Ovary (tissue), 9 donors: ENCODE measurements around the gene AFF1. TPM values are rescaled to one million over a fixed set of nuclear protein-coding genes. Genes with fewer than 3 reads are reported as not detected.

Source experiments
- DNase-seq, 5 donors: peaks; one replicate each; pipeline ENCODE4 v3.0.0-alpha.2; 2019 to 2020
- H3K27ac ChIP-seq, 2 donors: fragments of 200-600 bp; one replicate each; pipeline versions ENCODE4 v1.5.1 to v1.8.0; 2019 to 2022
- H3K27me3 ChIP-seq: fragments of 200-600 bp; one replicate; pipeline ENCODE4 v1.8.0; 2022
- H3K36me3 ChIP-seq: fragments of 200-600 bp; sonication (generic); one replicate; pipeline ENCODE4 v1.5.1; 2019
- H3K4me1 ChIP-seq: one replicate; pipeline ENCODE4 v1.8.1; 2013; ENCODE audit warnings: mild to moderate bottlenecking, moderate library complexity; ENCODE audit not compliant: insufficient read depth
- H3K4me3 ChIP-seq: fragments of 200-600 bp; sonication (generic); one replicate; pipeline ENCODE4 v1.5.1; 2017
- H3K9me3 ChIP-seq, 2 donors: fragments of 200-600 bp in 1 of 2; sonication (generic) in 1 of 2; one replicate each; pipeline versions ENCODE4 v1.5.1 to v1.8.1; 2013 to 2019; ENCODE audit warnings: mild to moderate bottlenecking in 1 of 2, moderate library complexity in 1 of 2
- CTCF ChIP-seq, 3 donors: fragments of 450-650 bp in 2 of 3; fragments of 200-600 bp in 1 of 3; IDR thresholded peaks; one replicate each; pipeline versions ENCODE4 v1.5.1 to v1.8.0; 2016 to 2022; ENCODE audit warnings: antibody characterized with exemption in 3 of 3, mild to moderate bottlenecking in 1 of 3
- EP300 ChIP-seq: sonication (generic); formaldehyde crosslinking; IDR thresholded peaks from one replicate; pipeline ENCODE4 v1.6.1; 2017; ENCODE audit warnings: antibody characterized with exemption
- POLR2A ChIP-seq: fragments of 450-650 bp; IDR thresholded peaks from one replicate; pipeline ENCODE4 v1.6.1; 2017; ENCODE audit warnings: antibody characterized with exemption, mild to moderate bottlenecking, moderate library complexity
- WGBS, 3 donors: extraction: QIAGEN DNeasy Blood & Tissue Kit in 1 of 3; methylation state at CpG; one replicate each; pipeline versions ENCODE4 v1.1.5 to v1.1.7; 2013 to 2017; 5-methylcytosine and 5-hydroxymethylcytosine counted together
- intact Hi-C, 4 donors: fragments of 100-400 bp; cut with DNase I; formaldehyde crosslinking; loops; one replicate each; pipeline versions ENCODE4 v1.11.0 to v1.15.1; 2022 to 2023
- polyA plus RNA-seq, 2 donors: library from polyadenylated mRNA; stranded (reverse); fragments of 200-250 nt in 1 of 2; fragments of 350-450 nt in 1 of 2; fragmentation: Illumina TruSeq in 1 of 2; extraction: RNeasy Lipid Tissue Mini Kit (QIAGEN cat#74804) in 1 of 2; gene quantifications; one replicate each; pipeline ENCODE4 v1.2.3, GENCODE V29; 2013 to 2014
- total RNA-seq, 7 donors: library from RNA; depleted of rRNA in 2 of 7; stranded (reverse); fragments of >200 nt in 2 of 7; fragmentation: NEBNext Ultra II Directional in 3 of 7; extraction: Animal tissue kit (Norgen Biotek cat#: 25700) in 3 of 7; gene quantifications; one replicate each; pipeline versions ENCODE4 v1.1.0 to v1.2.4, GENCODE V29; 2016 to 2023
- donor health status: DM: no; HTN: no; CAD: no; lungs with moderate emphysema.
- donor health status: DM: no; HTN: no; CAD: no.
- donor health status: Bipolar disorder and iron deficiency.
- donor health status: DM: yes; HTN: yes; CAD: no.
- donor health status: DM: no; HTN: no; CAD: no.
- donor health status: DM: yes; HTN: yes; CAD: no.

The AFF1 gene
- total and polyA plus RNA-seq, 9 donors = 26.0 to 107 (median 76.7) TPM

DNA sequence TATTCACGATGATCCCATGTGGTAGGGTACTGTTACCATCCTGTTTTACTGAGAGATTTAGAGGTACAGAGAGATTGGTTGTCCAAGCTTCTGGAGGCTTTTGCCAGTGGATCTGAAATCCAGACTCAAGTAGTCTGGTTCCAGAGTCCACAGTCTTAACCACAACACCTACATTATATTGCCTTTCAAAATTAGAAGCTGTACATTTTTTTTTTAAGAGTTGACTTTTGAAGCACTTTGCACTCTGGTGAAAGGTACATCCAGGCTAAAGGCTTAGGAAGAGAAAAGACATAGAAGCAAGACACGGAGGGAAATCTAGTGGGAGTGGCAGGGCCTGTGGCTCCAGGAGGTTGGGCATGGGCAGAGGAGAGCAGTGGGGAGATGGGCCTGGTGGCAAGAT is 122.1 kb downstream of the AFF1 start:
- no peak for TF ChIP-seq EP300
- TF ChIP-seq POLR2A = no peak
- intact Hi-C loops = loop anchor here in 2 of 4 donors (10.0 kb wide), 1 partner anchor 52 kb away; no protein-coding TSS in a partner anchor
- H3K27ac ChIP-seq = peak overlapping the region in 1 of 2 donors; percentile 54
- no peak for DNase-seq
- WGBS, 3 donors = 83 to 86% (median 85%) methylated on average over 2 of the region's 2 CpGs
- no peak overlapping the region for H3K4me3 ChIP-seq
- no peaks in the 10 kb centered on the region for H3K36me3 ChIP-seq
- H3K9me3 ChIP-seq = no peaks in the 10 kb centered on the region
- H3K4me1 ChIP-seq = peaks cover 37% of the 10 kb centered on the region
- no peaks in the 10 kb centered on the region for H3K27me3 ChIP-seq

DNA sequence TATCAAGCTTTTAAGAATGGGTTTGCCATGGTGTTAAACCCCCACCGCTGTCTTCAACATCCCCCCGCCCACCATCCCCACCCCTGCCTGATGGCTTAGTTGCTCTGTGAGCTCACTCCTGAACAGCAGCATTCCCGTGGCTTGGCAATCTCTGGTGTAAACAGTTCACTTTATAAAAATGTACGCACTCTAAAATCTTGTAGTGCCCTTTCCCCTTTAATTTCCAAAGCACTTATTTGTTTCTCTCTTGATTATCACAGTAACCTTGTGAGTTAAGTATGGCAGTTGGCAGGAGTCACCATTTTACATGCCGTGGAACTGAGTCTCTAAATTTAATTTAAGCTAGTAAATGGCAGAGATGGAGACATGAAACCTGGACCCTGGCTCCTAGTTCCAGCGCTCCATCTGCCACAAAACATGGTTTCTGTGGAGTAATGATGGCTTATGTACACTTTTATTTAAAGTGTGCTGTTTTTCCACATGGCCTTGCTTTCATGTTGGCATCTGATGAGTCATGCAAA is 123.1 kb downstream of the AFF1 start:
- H3K9me3 ChIP-seq = no peaks in the 10 kb centered on the region
- WGBS, 3 donors = 23 to 32% (median 31%) methylated on average over 6 of the region's 6 CpGs
- no peak overlapping the region for H3K4me3 ChIP-seq
- DNase-seq = no peak
- no peaks in the 10 kb centered on the region for H3K36me3 ChIP-seq
- H3K27me3 ChIP-seq = no peaks in the 10 kb centered on the region
- no peak for TF ChIP-seq EP300
- no peak for TF ChIP-seq POLR2A
- TF ChIP-seq CTCF (IDR thresholded peaks at IDR 0.05) = no peak
- peak overlapping the region in 1 of 2 donors; percentile 54 for H3K27ac ChIP-seq
- intact Hi-C loops = loop anchor here in 2 of 4 donors (10.0 kb wide), 1 partner anchor 53 kb away; no protein-coding TSS in a partner anchor
- H3K4me1 ChIP-seq = peaks cover 30% of the 10 kb centered on the region

DNA sequence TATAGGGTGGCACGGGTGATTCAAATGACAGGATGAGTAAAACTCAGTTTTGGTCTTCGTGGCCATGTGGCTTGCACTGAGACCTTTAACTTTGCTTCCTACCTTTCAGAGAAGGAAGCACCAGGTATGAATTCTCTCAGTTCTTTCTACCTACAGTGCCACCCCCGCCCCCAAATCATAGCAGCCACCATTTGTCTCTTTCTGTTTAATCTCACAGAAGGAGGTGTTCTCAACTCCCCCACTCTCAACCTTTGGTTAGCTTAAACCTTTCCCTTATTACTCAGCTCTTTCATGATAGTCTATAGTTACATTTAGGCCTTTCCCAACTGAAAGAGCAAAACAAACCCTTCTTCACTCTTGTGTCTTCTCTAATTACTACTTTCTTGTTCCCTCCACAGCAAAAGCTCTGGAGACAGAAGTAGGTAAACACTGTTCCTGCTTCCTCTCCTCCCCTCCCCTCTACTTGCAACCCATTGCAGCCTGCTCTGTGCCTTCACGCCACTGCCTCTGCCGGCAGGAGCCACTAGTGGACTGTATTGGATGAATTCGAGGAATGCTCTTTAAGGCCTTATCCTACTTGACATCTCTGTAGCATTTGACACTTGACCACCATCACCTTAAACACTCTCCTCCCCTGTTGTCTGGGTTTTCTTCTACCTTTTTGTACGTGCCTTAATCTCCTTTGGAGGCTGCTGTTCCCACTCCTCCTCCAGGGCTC is 123.7 kb downstream of the AFF1 start:
- intact Hi-C loops = loop anchor here in 2 of 4 donors (10.0 kb wide), 1 partner anchor 54 kb away; no protein-coding TSS in a partner anchor
- no peak for DNase-seq
- peaks cover 28% of the 10 kb centered on the region for H3K4me1 ChIP-seq
- no peaks in the 10 kb centered on the region for H3K9me3 ChIP-seq
- no peaks in the 10 kb centered on the region for H3K27me3 ChIP-seq
- no peak overlapping the region for H3K4me3 ChIP-seq
- TF ChIP-seq EP300 (no peak), POLR2A (no peak), CTCF (IDR thresholded peaks at IDR 0.05) (no peak)
- 69 to 75% (median 74%) methylated on average over 7 of the region's 7 CpGs for WGBS, 3 donors
- no peaks in the 10 kb centered on the region for H3K36me3 ChIP-seq
- peak overlapping the region in 1 of 2 donors; percentile 54 for H3K27ac ChIP-seq

- H3K27ac ChIP-seq = no peak overlapping the region
- 80 to 90% (median 88%) methylated on average over 5 of the region's 5 CpGs for WGBS, 3 donors
- H3K4me1 ChIP-seq = peaks cover 18% of the 10 kb centered on the region
- H3K4me3 ChIP-seq = no peak overlapping the region
- intact Hi-C loops = no loop called here
- no peaks in the 10 kb centered on the region for H3K9me3 ChIP-seq
- DNase-seq = no peak
- H3K36me3 ChIP-seq = no peaks in the 10 kb centered on the region
- TF ChIP-seq CTCF (IDR thresholded peaks at IDR 0.05) (no peak), EP300 (no peak), POLR2A (no peak)
- no peaks in the 10 kb centered on the region for H3K27me3 ChIP-seq
These were observed 126.1 kb downstream of the AFF1 start for GRCh38 chr4:87060957-87061356.

- Histone ChIP-seq H3K27me3 (no peaks in the 10 kb centered on the region), H3K4me3 (no peak overlapping the region), H3K4me1 (peaks cover 10% of the 10 kb centered on the region), H3K9me3 (no peaks in the 10 kb centered on the region), H3K27ac (no peak overlapping the region), H3K36me3 (no peaks in the 10 kb centered on the region)
- TF ChIP-seq EP300 = no peak
- TF ChIP-seq CTCF (IDR thresholded peaks at IDR 0.05) = no peak
- no peak for TF ChIP-seq POLR2A
- DNase-seq = no peak
- intact Hi-C loops = no loop called here
- WGBS, 3 donors = 78 to 87% (median 83%) methylated on average over 6 of the region's 6 CpGs
These were observed 130.2 kb downstream of the AFF1 start for GRCh38 chr4:87065021-87065420.
